OCI-M1 (cell line): ENCODE data around the gene RNF40.
"Not testable (repeated sequence)": the region's sequence is repeated elsewhere in the genome, so short reads cannot be mapped to it uniquely, and the experiment has no call there.

Source experiments
- DNase-seq: peaks from one replicate; lab custom pipeline; 2025; lab: John Stamatoyannopoulos, UW

Gene RNF40

GRCh38 chr16:30820952-30821421, 58.9 kb downstream of the RNF40 start:
- DNase-seq = no peak

GRCh38 chr16:30821441-30821840, 59.3 kb downstream of the RNF40 start:
- DNase-seq = not testable (repeated sequence)

GRCh38 chr16:30821891-30822290, 59.8 kb downstream of the RNF40 start:
- no peak for DNase-seq
